HepG2 (cell line): ENCODE measurements around the gene SAMD10. TPM values are rescaled to one million over a fixed set of nuclear protein-coding genes. Genes with fewer than 3 reads are reported as not detected.

Experiments
- CREM ChIP-seq, 2 experiments: sonication (generic) in 1 of 2; formaldehyde crosslinking in 1 of 2; IDR thresholded peaks; 2 replicates each; pipeline versions ENCODE4 v1.4.0 to v1.6.1; 2016 to 2020; ENCODE audit warnings: antibody characterized with exemption in 1 of 2, mild to moderate bottlenecking in 1 of 2, missing genetic modification reagents in 1 of 2
- HNRNPUL1 ChIP-seq: fragments of 200-400 bp; formaldehyde crosslinking; IDR thresholded peaks from 2 replicates; pipeline ENCODE4 v1.6.1; 2017; ENCODE audit warnings: low read depth, mild to moderate bottlenecking, low read length, moderate library complexity
- KAT8 ChIP-seq: IDR thresholded peaks from 2 replicates; pipeline ENCODE4 v1.6.1; 2016; ENCODE audit warnings: missing genetic modification reagents, missing compliant biosample characterization
- NBN ChIP-seq: fragments of 450-650 bp; conservative IDR thresholded peaks from 2 replicates; pipeline ENCODE4 v1.6.1; 2017
- NFE2 ChIP-seq: sonication (generic); formaldehyde crosslinking; IDR thresholded peaks from 2 replicates; pipeline ENCODE4 v1.4.0; 2020; ENCODE audit warnings: missing genetic modification reagents
- PLSCR1 ChIP-seq: sonication (generic); formaldehyde crosslinking; IDR thresholded peaks from 2 replicates; pipeline ENCODE4 v1.5.0; 2020; ENCODE audit warnings: missing genetic modification reagents, mild to moderate bottlenecking, borderline replicate concordance
- POLR2A ChIP-seq, 2 experiments: IDR thresholded peaks; 2 replicates each; pipeline ENCODE4 v1.6.1; 2011; ENCODE audit warnings: low read depth in 2 of 2, low read length in 2 of 2, mild to moderate bottlenecking in 1 of 2, moderate library complexity in 1 of 2; ENCODE audit not compliant: insufficient read depth in 1 of 2
- PPARG ChIP-seq: conservative IDR thresholded peaks from 2 replicates; pipeline ENCODE4 v1.6.1; 2016; ENCODE audit warnings: missing biosample characterization, missing genetic modification reagents
- RAD21 ChIP-seq: fragments of 450-650 bp; formaldehyde crosslinking; IDR thresholded peaks from 2 replicates; pipeline ENCODE4 v1.5.0; 2020; ENCODE audit warnings: mild to moderate bottlenecking
- RFX5 ChIP-seq: IDR thresholded peaks from 2 replicates; pipeline ENCODE4 v1.6.1; 2011; ENCODE audit warnings: low read depth, low read length, improper control_type of control experiment
- SALL2 ChIP-seq: sonication (generic); formaldehyde crosslinking; IDR thresholded peaks from 2 replicates; pipeline ENCODE4 v1.8.1; 2023; ENCODE audit warnings: mild to moderate bottlenecking, missing genetic modification reagents, inconsistent platforms
- U2AF1 ChIP-seq: fragments of 200-400 bp; formaldehyde crosslinking; optimal IDR thresholded peaks from 2 replicates; pipeline ENCODE3; 2017; ENCODE audit warnings: mild to moderate bottlenecking, low read depth, low read length
- ZBTB21 ChIP-seq: sonication (generic); formaldehyde crosslinking; IDR thresholded peaks from 2 replicates; pipeline ENCODE4 v1.4.0; 2020; ENCODE audit warnings: missing genetic modification reagents
- ZBTB44 ChIP-seq: sonication (generic); formaldehyde crosslinking; IDR thresholded peaks from 2 replicates; pipeline ENCODE4 v1.4.0; 2020; ENCODE audit warnings: missing genetic modification reagents
- ZBTB49 ChIP-seq: sonication (generic); formaldehyde crosslinking; IDR thresholded peaks from 2 replicates; pipeline ENCODE4 v1.4.0; 2020; ENCODE audit warnings: missing genetic modification reagents, borderline replicate concordance
- ZNF280D ChIP-seq: sonication (generic); formaldehyde crosslinking; IDR thresholded peaks from 2 replicates; pipeline ENCODE4 v1.5.1; 2020; ENCODE audit warnings: mild to moderate bottlenecking, missing genetic modification reagents
- ZNF468 ChIP-seq: sonication (generic); formaldehyde crosslinking; IDR thresholded peaks from 2 replicates; pipeline ENCODE4 v1.8.0; 2022; ENCODE audit warnings: mild to moderate bottlenecking, moderate library complexity, missing genetic modification reagents
- ZNF569 ChIP-seq: sonication (generic); formaldehyde crosslinking; IDR thresholded peaks from 2 replicates; pipeline ENCODE4 v1.5.0; 2020; ENCODE audit warnings: mild to moderate bottlenecking, missing genetic modification reagents, moderate library complexity, borderline replicate concordance
- ZNF619 ChIP-seq: sonication (generic); formaldehyde crosslinking; IDR thresholded peaks from 2 replicates; pipeline ENCODE4 v1.4.0; 2020; ENCODE audit warnings: mild to moderate bottlenecking, missing genetic modification reagents
- polyA plus RNA-seq, 8 experiments: library from polyadenylated mRNA; depleted of rRNA in 3 of 8; stranded (reverse) in 7 of 8; unstranded in 1 of 8; fragments of >200 nt; fragmentation: Illumina TruSeq in 4 of 8; extraction: Trizol in 4 of 8; gene quantifications; 2 replicates each; pipeline versions ENCODE4 v1.2.1 to v1.2.3, GENCODE V29; 2011 to 2016; ENCODE audit warnings: low read depth in 4 of 8, missing spikeins in 1 of 8, mixed read lengths in 1 of 8; ENCODE audit not compliant: insufficient read depth in 1 of 8
- total RNA-seq, 5 experiments: library from RNA; depleted of rRNA; stranded (reverse); fragments of >200 nt; fragmentation: Illumina TruSeq; extraction: Trizol; gene quantifications; 2 replicates each; pipeline ENCODE4 v1.2.3, GENCODE V29; 2016; ENCODE audit warnings: low read depth in 1 of 5
- TF ChIP-seq, protein P1 (sequence below): IDR thresholded peaks from 2 replicates; pipeline ENCODE4 v1.6.1; 2012; ENCODE audit warnings: low read depth, low read length, improper control_type of control experiment

Gene SAMD10
- total and polyA plus RNA-seq, 2 of the 13 experiments (the other 11 are each of a cell fraction or from before 2014, with no cell fraction given), result 6.1 to 11.0 TPM

- TF ChIP-seq, protein P1, sequence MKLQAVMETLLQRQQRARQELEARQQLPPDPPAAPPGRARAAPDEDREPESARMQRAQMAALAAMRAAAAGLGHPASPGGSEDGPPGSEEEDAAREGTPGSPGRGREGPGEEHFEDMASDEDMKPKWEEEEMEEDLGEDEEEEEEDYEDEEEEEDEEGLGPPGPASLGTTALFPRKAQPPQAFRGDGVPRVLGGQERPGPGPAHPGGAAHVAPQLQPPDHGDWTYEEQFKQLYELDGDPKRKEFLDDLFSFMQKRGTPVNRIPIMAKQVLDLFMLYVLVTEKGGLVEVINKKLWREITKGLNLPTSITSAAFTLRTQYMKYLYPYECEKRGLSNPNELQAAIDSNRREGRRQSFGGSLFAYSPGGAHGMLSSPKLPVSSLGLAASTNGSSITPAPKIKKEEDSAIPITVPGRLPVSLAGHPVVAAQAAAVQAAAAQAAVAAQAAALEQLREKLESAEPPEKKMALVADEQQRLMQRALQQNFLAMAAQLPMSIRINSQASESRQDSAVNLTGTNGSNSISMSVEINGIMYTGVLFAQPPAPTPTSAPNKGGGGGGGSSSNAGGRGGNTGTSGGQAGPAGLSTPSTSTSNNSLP, result no peak
- TF ChIP-seq ZNF280D (CRISPR knock-in tag) (peak; percentile 88; the same call in 1 of the 2 replicates), POLR2A (IDR thresholded peaks at IDR 0.05; ENCODE audit: insufficient read depth in 1 of 2, low read depth in 2 of 2, low read length in 2 of 2) (no peak), PLSCR1 (CRISPR knock-in tag) (no peak), SALL2 (CRISPR knock-in tag) (peak; percentile 76; the same call in 1 of the 2 replicates), ZNF569 (CRISPR knock-in tag) (no peak), U2AF1 (no peak), ZNF468 (no peak; the same call in 1 of the 2 replicates), NFE2 (CRISPR knock-in tag) (no peak), CREM (IDR thresholded peaks at IDR 0.05) (no peak), CREM (CRISPR knock-in tag; IDR thresholded peaks at IDR 0.05) (no peak), ZBTB21 (no peak), NBN (no peak), PPARG (CRISPR knock-in tag) (no peak), ZNF619 (CRISPR knock-in tag) (no peak), KAT8 (CRISPR knock-in tag) (no peak), RFX5 (no peak), RAD21 (CRISPR knock-in tag) (no peak; the same call in 1 of the 2 replicates), HNRNPUL1 (no peak), ZBTB44 (no peak), ZBTB49 (CRISPR knock-in tag) (0 out of 2 replicates have a peak, but pooled peaks have one; percentile 6)
These were observed 44.1 kb upstream of the SAMD10 start (continued) for GRCh38 chr20:64023361-64024140.
